ENCODE results near the gene UVRAG. TPM values are rescaled to one million over a fixed set of nuclear protein-coding genes. Genes with fewer than 3 reads are reported as not detected.

Gene UVRAG
- total and polyA plus RNA-seq, 2 of the 13 experiments (the other 11 are each of a cell fraction or from before 2014, with no cell fraction given), result 9.7 to 17.3 TPM

GRCh38 chr11:75768112-75768908 is 46.7 kb upstream of the UVRAG start, which contains the start of gene DGAT2 (continued):
- TF ChIP-seq ZXDC (CRISPR knock-in tag; IDR thresholded peaks at IDR 0.05) (peak; percentile 78; the same call in 1 of the 2 replicates), ZNF883 (CRISPR knock-in tag; IDR thresholded peaks at IDR 0.05; ENCODE audit: not compliant biosample characterization) (peak; percentile 68), ZSCAN25 (CRISPR knock-in tag; IDR thresholded peaks at IDR 0.05) (peak; percentile 70; the same call in 1 of the 2 replicates), FOSL1 (CRISPR knock-in tag; IDR thresholded peaks at IDR 0.05; ENCODE audit: borderline replicate concordance) (peak; percentile 29; the same call in 1 of the 2 replicates), KLF6 (CRISPR knock-in tag; IDR thresholded peaks at IDR 0.05) (peak; percentile 85; the same call in 1 of the 2 replicates), ZNF367 (CRISPR knock-in tag; IDR thresholded peaks at IDR 0.05; ENCODE audit: borderline replicate concordance) (peak; percentile 71; the same call in 1 of the 2 replicates), ZNF703 (CRISPR knock-in tag; IDR thresholded peaks at IDR 0.05; ENCODE audit: borderline replicate concordance) (peak; percentile 97), HNRNPL (IDR thresholded peaks at IDR 0.05; ENCODE audit: low read depth, low read length) (peak; percentile 51; the same call in 1 of the 2 replicates), E2F2 (CRISPR knock-in tag; IDR thresholded peaks at IDR 0.05; ENCODE audit: borderline replicate concordance) (peak; percentile 59; the same call in 1 of the 2 replicates), STAT6 (CRISPR knock-in tag; IDR thresholded peaks at IDR 0.05; ENCODE audit: borderline replicate concordance) (no peak), PLSCR1 (CRISPR knock-in tag; IDR thresholded peaks at IDR 0.05; ENCODE audit: borderline replicate concordance) (no peak), ZBTB33 (CRISPR knock-in tag; IDR thresholded peaks at IDR 0.05) (no peak), YEATS2 (CRISPR knock-in tag; IDR thresholded peaks at IDR 0.05; ENCODE audit: borderline replicate concordance) (0 out of 2 replicates have a peak, but pooled peaks have one; percentile 17), DBP (CRISPR knock-in tag; IDR thresholded peaks at IDR 0.05; ENCODE audit: not compliant biosample characterization) (peak; percentile 58), LCORL (IDR thresholded peaks at IDR 0.05) (no peak), LCORL (CRISPR knock-in tag; IDR thresholded peaks at IDR 0.05) (peak; percentile 78; the same call in 1 of the 2 replicates), ZNF773 (CRISPR knock-in tag; IDR thresholded peaks at IDR 0.05; ENCODE audit: borderline replicate concordance) (peak; percentile 78; the same call in 1 of the 2 replicates)

All from HepG2 (cell line).